Measurements from ENCODE around the gene CABLES1.

CABLES1 gene

DNA sequence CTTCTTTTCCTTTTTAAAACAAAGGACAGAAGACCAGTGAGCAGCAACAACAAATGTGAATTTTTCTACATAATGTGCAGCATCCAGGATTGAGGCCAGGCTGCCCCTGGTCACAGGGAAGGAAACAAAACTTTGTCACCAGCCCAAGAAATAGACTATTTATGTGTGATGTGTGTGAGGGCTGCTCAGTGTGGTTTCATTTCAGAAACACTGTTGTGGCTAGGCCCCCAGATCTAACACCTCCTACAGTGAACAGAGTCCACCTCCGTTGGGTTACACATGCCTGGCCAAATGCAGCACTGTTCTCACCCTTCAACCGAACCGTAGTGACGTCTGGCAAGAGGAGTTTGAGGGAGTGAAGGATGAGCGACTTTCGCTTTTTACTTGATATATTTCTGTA is 171.5 kb downstream of the CABLES1 start:
- no peak overlapping the region for H3K4me3 ChIP-seq (ENCODE audit: low read depth, low read length)
- no peak for DNase-seq (ENCODE audit: low read depth)
- TF ChIP-seq, protein P1, sequence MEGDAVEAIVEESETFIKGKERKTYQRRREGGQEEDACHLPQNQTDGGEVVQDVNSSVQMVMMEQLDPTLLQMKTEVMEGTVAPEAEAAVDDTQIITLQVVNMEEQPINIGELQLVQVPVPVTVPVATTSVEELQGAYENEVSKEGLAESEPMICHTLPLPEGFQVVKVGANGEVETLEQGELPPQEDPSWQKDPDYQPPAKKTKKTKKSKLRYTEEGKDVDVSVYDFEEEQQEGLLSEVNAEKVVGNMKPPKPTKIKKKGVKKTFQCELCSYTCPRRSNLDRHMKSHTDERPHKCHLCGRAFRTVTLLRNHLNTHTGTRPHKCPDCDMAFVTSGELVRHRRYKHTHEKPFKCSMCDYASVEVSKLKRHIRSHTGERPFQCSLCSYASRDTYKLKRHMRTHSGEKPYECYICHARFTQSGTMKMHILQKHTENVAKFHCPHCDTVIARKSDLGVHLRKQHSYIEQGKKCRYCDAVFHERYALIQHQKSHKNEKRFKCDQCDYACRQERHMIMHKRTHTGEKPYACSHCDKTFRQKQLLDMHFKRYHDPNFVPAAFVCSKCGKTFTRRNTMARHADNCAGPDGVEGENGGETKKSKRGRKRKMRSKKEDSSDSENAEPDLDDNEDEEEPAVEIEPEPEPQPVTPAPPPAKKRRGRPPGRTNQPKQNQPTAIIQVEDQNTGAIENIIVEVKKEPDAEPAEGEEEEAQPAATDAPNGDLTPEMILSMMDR (conservative IDR thresholded peaks at IDR 0.05; ENCODE audit: low read depth, low read length) = no peak

DNA sequence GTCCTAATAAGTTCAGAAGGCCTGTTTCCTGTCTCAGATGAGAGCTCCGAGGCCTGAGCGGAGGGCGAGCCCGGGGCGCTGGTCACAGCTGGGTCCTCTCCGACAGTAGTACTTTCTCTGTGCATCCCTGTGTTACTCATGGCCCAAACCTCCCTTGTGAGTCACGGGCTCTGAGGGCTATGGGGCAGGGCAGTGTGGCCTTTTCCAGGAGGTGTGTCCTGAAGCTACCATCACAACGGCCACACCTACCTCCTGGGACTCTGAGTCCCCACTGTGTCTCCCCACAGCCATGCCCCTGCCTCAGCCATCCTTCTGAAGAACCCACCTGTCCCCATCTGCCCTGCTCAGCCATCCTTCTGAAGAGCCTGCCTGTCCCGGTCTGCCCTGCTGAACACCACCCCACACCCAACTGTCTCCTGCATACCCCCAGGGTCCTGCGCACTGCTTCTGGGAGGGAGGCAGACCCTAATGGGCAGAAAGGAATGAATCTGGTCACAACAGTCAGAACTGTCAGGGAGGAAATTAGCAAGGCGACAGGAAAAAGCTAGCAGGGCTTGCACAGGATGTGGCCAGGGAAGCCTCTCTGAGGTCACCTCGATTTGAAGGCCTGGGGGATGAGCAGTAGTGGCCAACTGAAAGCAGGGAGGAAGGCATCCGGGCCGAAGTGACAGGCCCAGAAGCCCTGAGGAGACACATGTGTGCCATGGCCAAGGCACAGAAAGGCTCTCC is 172.4 kb downstream of the CABLES1 start:
- TF ChIP-seq, protein P1 (conservative IDR thresholded peaks at IDR 0.05; ENCODE audit: low read depth, low read length) = no peak
- DNase-seq (ENCODE audit: low read depth) = peak; percentile 80
- H3K4me3 ChIP-seq (ENCODE audit: low read depth, low read length) = no peak overlapping the region
